Suppressor macrophage (primary cell): ENCODE results near the gene KBTBD13.
A peak's percentile ranks its signal among the peaks of the same experiment; 100 is the strongest.

Experiments used
- DNase-seq, 4 experiments: peaks; one replicate each; pipeline ENCODE4 v3.0.0-alpha.2; 2020 to 2022
- total RNA-seq, 17 experiments: gene quantifications; one replicate each; lab custom pipeline; 2026; ENCODE audit warnings: mixed read lengths in 6 of 17, inconsistent platforms in 3 of 17; lab: John Stamatoyannopoulos, UW

KBTBD13 gene
- 0 to 0.55 (median 0) reads per million in 17 experiments for total RNA-seq

DNA sequence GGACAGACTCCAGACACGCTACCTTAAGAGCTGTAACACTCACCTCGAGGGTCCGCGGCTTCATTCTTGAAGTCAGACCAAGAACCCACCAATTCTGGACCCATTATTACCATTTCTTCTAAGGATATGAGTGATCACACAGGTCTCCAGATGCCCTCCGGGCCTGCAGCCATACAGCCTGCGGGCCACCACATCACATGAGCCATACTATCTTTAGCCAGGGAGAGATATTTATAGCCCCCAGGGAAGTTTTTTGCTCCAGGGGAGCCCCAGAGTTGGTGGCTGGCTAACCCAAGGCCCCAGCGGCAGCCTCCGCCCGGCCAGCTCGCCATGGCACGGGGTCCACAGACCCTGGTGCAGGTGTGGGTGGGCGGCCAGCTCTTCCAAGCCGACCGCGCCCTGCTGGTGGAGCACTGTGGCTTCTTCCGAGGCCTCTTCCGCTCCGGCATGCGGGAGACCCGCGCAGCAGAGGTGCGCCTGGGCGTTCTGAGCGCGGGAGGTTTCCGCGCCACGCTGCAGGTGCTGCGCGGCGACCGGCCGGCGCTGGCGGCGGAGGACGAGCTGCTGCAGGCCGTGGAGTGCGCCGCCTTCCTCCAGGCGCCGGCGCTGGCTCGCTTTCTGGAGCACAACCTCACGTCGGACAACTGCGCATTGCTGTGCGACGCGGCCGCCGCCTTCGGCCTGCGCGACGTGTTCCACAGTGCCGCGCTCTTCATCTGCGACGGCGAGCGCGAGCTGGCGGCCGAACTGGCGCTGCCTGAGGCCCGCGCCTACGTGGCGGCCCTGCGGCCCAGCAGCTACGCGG, at the start of gene KBTBD13:
Gene KBTBD13 (plus strand): TSS at position 261 of the 805 bp plus-strand sequence. CDS start 70 bp downstream, at position 331.
- no peak for DNase-seq

DNA sequence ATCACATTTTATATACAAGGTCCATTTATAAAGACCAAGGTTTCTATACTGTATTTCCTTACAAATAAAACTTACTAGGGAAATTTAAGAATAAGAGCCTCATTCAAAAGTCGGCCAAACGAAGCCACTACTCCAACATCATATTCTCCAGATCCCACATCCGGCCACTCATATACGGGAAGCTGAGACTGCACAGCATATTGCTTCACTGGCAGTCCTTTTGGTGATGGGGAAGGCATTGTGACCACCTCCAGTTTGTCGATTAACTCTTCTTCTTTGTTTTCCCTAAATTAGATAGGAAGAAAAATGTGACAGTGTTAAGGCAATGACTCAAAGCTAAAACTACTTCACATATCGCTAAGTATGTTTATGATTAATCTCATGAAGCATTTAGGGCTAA, 49.8 kb upstream of the KBTBD13 start:
- no peak for DNase-seq

DNA sequence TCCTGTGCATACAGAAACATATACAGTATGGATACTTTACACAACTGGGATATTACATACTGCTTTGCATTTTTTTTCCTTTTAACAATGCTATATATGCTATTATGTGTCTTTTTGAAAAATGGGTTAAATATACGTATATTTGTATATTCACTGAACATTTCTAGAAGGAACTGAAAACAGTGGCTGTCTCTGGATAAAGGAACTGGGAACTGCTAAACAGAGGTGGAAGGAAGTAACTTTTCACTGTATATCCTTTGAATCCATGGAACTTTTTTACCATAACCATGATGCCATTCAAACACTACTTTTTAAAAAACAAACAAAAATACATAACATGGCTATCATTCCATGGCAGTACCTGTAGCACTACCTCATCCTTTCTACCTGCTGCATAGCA, 49.0 kb upstream of the KBTBD13 start:
- peak in 3 of 4 experiments; percentile 11 to 60 (median 48) for DNase-seq

DNA sequence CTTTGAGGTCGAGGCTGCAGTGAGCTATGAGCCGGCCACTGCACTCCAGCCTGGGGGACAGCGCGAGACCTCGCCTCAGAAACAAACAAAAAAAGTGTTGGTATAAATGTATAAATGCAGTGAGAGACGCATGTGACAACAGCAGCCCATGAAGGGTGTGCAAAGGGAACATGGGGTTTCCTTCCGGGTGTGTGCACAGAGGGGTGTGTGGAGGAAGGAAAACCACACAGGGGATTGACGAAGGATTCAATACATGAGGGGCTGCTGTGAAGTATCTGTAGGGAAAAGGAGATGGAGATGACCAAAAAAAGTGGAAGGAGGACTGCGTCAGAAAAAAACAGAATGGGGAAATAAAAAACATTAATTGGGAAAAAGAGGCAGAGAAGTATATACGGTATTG, 48.2 kb upstream of the KBTBD13 start:
- peak; percentile 8 to 27 (median 18) for DNase-seq

DNA sequence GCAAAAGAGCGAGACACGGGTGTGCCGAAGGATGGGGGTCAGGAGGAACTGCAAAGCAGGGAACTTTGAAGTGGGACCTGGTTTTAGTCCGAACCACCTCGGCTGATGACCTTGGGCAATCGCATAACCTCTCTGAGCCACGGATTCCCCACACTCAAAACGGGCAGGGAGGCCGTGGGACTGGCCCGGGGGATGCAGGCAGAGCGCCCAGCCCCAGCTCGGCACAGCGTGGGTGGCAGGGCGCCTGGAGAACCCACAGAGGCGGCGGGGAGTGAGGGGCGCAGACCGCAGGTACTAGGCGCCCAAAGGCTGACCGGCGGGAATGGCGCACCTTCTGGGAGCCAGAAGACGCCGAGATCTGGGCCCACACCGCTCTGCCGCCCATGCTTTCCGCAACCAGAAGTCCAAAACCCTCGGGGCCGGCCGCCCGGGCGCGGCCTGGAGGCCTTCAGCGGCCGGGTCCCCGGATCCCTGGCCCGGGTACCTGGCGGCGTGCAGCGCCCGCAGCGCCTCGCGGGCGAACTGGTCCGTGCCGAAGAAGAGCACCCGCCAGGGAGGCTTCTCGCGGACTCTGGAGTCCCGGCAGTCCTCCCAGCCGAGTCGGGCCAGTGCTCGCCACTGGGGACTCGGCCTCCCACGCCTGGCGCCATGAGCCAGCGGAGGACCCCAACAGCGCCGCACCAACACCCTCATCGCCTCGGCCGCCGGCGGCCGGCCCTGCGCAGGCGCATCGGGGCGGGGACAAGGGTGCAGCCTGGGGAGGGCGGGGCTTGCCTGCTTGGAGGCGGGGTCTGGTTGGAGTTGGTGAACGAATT, 47.4 kb upstream of the KBTBD13 start, which contains the start of gene MTFMT:
Gene MTFMT (minus strand): TSS at position 719 of the 815 bp plus-strand sequence. CDS start 26 bp downstream, at position 693.
- peak; percentile 86 to 96 (median 94) for DNase-seq

DNA sequence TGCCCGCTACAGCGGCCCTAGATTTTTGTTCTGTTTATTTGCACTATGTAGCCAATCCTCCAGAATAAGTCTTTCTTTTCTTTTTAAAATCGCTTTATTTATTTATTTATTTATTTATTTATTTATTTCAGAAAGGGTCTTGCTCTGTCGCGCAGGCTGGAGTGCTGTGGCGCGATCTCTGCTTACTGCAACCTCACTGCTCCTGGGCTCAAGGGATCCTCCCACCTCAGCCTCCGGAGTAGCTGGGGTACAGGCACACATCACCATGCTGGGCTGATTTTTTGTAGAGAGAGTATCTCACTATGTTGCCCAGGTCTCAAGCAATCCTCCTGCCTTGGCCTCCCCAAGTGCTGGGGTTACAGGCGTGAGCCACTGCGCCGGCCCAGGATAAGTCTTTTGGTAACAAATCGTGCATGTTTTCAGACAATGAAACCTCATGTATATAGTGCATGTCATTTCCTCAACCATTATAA, 46.8 kb upstream of the KBTBD13 start:
- DNase-seq = no peak

DNA sequence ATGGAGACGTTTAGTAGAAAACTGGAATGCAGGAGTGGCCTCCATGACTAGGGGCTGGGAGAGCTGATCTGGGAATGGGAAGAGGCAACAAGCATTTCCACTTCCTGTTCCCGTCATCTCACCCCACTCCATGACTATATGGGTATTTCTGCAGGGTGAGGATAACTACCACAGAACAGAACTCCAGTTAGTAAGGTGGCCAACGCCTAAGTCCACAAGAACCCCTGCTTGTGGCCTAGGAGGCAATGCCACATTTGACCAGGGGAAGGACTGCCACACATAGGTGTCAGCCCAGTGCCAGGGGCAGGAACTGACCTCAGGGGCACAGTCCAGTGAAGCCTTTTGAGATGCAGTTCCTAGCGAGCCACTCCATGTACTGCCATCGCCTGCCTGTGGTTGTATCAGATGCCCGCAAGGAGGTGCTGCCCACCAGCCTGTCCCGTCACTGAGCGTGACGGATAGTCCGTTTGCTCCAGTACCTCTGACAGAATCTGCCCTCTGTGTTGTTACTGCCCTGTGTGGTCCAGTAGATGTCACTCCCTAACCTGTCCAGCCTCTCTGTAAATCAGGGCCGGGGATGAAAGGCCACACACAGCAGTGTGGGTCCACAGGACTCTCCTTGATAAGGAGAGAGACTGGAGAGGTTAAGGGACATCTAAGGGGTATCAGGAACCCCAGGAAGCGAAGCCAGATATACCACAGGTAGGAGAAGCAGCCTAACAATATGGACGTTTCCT, 43.6 kb upstream of the KBTBD13 start:
- peak; percentile 63 to 78 (median 72) for DNase-seq

DNA sequence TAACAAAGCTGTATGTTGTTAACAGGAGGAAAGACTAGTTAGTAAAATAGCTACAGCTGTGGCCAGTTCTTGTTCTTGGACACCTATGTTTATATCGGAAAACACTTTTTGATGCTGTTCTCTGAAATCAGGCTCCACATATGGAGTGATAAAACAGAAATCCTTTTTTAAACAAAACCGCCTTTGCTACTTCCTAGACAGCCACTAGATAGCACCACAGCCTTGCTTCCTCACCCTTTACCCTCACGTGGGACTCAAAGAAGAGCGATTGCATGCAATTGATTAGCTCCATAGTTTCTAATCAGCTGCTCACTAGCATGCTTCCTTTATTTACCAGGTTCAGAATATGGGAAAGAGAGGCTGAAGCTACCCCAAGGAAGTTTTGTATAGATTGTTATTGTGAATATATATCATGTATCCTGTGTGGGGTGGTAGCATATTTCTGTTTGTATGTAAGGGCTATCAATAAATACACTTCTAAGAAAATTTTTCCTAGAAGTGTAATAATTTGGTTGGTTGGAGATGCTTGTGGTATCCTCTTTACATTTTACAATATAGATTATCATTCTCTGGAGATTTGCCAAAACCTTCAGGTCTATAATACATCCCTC, 42.8 kb upstream of the KBTBD13 start:
- peak; percentile 41 to 70 (median 62) for DNase-seq

DNA sequence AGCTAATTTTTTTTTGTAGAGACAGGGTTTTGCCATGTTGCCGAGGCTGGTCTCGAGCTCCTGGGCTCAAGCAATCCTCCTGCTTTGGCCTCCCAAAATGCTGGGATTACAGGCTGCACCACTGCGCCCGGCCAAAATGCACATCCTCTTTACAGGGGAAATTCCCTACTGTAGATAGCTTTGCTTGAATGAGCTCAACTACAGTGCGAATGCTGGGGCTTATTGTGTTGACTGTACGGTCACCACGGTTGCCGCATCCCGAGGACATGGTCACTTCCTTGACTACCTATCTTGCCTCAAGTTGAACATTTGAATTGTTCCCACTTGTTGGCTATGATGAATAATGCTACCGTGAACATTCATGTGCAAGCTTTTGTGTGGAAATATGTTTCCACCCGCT, 41.8 kb upstream of the KBTBD13 start:
- DNase-seq = no peak

DNA sequence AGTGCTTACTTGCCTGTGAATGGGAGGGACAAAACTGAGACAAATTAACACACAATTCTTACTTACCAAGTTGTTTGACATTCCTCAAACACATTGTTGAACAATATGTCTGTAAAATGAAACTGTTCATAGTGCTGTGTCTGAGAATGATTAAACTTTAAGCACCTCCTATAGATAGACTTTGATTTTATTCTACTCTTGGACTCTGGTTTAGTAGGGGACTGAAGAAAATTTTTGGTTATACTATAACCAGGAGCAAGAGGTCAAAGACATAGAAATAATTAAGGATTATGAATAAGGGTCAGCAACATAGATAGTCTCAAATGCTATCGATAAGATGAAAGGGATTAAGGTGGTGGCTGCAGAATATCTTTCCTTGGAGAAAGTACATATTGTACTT, 39.2 kb upstream of the KBTBD13 start:
- no peak for DNase-seq

DNA sequence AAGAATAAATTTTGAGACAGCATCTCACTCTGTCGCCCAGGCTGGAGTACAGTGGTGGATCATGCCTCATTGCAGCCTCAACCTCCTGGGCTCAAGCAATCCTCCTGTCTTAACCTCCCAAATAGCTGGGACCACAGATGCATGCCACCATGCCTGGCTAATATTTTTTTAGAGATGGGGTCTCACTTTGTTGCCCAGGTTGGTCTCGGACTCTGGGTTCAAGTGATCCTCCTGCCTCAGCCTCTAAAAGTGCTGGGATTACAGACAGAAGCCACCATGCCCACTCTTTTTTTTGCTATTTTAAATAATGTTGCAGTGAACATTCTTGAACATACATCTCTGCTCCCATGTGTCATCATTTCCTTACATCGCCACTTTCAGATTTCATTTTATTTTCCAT, 38.1 kb upstream of the KBTBD13 start:
- no peak for DNase-seq

DNA sequence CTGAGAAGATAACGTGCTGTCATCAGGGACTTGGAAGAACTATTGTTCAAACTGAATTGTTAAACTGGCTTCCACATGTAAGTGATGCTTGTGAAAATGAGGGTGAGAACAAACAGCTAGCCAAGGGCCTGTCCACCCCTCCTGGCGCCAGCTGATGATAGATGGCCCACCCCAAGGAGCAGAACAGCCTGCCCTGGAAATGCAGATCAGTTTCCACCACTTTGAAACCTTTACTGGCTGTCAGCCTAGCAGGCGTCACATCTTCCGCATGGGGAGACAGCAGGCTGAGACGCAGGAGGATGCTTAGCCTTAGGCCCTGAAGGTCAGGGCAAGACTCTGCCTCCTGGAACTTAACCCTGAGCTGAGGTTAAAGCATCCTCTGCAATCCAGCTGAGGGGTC, 37.7 kb upstream of the KBTBD13 start:
- no peak for DNase-seq

DNA sequence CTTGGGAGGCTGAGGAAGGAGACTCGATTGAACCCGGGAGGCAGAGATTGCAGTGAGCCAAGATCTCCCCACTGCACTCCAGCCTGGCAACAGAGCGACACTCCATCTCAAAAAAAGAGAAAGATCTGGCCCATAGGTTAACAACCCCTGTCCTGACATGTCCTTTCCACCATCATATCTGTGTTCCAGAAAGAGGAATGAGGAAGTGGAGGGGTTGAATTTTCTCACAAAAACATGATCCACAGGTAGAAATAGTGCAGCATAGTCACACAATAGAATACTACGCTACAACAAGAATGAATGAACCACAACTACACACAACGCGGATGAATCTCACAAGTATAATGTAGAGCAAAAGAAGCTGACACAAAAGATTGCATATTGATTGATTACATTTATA, 36.1 kb upstream of the KBTBD13 start:
- DNase-seq = no peak

DNA sequence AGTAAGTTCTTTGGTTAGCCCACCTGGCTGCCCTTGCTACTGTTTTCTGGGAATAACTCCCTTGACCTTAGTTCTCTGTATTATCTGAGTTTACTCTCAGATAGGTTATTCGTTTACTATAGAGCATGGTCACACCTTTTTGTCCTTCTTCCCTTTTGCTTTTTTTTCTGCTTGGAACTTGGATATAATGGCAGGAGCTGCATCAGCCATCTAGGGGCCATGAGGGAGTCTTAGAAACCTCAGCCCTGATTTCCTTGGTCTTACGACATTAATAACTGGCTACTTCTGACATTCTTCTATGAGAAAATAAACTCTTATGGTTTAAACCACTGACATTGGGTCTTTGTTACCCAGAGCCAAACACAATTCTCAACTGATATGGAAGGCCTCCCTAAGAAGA, 34.8 kb upstream of the KBTBD13 start:
- DNase-seq = no peak

DNA sequence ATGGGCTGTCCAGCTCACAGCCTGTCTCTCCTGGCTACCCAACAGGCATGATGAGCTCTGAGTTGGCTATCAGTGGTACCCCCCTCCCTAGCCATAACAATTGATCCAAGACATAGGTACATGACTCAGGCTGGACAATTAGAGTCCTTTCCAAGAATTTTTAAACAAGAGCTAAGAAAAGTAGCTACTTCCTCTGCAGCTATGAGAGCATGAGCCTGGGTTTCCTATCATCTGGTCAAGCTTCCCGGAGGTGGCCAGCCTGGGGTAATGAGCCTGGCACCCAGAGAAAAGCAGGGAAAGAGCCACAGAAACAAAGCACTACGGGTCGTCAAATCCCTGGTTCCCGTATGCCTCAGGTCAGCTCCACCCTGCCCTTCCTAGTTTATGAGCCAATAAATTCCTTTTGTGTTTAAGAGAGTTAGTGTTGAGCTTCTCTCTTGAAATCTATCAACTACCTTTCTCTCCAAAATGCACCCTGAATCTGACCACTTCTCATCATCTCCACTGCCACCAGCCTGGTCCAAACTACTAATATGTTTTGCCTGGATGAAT, 33.7 kb upstream of the KBTBD13 start:
- DNase-seq = no peak

DNA sequence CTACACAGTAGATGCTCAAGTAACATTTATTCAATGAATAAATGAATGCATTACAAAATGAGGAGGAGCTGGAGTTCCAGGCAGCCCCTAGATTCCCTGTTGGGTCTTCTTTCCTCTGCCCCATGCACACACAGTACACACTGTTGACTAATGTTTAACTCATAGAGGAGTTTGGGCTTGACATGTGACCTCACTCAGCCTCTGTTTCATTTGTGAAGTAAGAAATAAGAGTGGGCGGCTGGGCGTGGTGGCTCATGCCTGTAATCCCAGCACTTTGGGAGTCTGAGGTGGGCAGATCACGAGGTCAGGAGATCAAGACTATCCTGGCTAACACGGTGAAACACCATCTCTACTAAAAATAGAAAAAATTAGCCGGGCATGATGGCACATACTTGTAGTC, 32.3 kb upstream of the KBTBD13 start:
- peak; percentile 47 to 82 (median 75) for DNase-seq

DNA sequence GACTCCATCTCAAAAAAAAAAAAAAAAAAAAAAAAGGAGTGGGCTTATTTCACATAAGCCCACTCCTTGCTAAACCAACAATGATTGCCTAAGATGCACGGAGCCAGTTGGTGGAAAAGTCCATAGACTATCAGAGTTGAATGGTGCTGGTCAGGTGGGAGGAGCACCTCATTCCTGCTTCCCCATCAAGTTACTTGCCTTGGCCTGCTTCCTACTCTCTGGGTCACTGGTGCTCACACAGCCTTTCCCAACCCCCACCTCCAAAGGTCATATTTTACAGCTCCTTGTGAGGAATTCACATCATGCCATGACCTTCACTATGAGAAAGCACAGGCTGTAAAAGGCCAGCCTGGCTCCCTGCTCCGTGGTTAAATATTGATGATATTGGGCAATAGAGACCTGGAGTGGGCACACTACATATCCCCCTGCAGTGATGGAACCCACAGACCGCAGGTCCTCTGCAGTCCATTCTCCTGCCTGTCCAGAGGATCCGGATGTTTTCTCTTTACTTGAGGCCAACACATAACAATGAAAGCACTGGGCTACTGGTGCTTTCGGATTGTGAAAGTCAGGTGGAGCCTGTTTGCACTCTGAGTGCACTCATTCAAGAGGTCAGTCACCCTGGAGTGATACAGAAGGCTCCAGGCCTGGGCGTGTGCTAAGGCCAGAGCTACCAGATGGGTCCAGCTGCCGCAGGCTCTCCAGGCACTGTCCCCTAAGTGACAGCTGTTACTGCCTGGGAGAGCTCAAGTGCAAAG, 31.6 kb upstream of the KBTBD13 start, which contains the start of gene SLC51B:
Gene SLC51B (plus strand): TSS at position 664 of the 758 bp plus-strand sequence. CDS start 4,618 bp downstream, outside the sequence.
- peak; percentile 37 to 65 (median 46) for DNase-seq

DNA sequence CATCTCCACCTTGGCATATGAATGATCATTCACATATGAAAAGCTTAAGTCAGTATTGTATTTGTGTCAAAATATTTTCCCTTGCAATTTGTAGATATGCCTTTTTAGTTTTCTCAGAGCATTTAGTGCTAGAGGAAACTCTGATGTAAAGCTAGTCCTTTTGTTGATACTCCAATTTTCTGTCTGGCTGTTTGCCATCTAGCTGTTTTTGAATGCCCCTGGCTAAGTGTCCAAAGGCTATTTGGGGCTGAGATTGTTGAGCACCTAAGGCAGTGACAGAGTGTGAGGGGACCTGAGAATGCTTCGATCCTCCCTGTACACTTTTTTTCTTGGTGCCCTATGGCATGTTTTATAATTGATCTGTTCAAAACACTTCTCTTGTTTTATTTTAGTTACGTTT, 28.3 kb upstream of the KBTBD13 start:
- DNase-seq = no peak

DNA sequence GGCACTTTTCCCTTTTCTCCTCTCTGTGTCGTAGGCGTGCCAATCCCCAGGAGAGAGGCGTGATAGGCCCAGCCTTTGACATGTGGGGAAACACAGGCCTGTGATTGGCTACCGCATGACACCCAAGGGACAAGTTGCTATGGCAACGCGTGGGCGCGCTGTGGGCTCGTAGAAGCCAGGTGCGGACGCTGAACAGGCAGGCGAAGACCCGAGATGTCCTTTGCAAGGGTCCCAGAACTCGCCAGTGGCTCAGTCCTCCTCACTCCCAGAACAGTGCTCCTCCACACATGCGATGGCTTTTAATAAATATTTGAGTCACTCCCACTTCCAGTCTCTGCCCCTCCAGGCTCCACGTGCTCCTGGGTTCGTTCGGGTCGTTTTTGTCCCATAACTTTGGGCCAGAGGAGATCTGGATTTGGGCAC, 27.1 kb upstream of the KBTBD13 start:
- DNase-seq = peak; percentile 86 to 94 (median 92)

DNA sequence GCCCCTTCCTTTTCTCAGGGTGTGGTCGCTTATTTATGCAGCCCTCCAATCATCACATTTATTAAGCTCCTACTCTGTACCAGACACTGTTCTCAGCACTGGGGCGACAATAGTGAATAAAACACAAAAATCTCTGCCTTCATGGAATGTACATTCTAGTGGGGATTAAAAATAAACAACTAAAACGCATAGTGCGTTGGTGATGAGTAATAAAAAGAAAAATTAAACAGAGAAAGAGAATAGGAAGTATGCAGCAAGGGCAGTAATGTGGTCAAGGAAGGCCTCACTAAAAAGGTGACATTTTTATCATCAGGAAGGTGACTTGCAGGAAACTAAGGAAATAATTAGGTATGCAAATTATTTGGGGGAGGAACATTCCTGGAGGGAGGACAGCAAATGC, 26.3 kb upstream of the KBTBD13 start:
- DNase-seq = no peak

DNA sequence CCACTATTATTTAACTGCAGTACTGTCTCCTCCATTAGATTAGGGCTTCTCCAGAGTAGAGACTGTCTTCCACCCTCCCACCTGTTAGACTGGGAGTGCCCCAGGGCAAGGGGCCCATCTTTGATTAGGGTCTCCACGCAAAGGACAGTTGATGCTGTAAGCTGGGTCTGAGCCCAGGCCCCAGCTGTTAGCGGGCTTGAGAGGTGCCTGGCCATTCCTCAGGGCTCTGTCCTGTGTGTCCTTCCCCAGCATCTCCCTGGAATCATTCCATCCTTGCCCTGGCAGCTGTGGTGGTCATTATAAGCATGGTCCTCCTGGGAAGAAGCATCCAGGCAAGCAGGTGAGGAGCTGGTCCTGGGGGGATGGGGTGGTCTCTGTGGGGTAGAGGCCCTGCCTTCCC, 25.3 kb upstream of the KBTBD13 start:
- no peak for DNase-seq
